Measurements from ENCODE around the gene PMM1. TPM values are rescaled to one million over a fixed set of nuclear protein-coding genes. Genes with fewer than 3 reads are reported as not detected.

Gene PMM1
- total RNA-seq, 1 donor from 2014 or later, result 61.2 TPM

- DNase-seq (ENCODE audit: low read depth), result no peak
- H3K4me3 ChIP-seq (ENCODE audit: low read depth, low read length), result no peak overlapping the region
- TF ChIP-seq CTCF (conservative IDR thresholded peaks at IDR 0.05; ENCODE audit: low read depth, low read length), result no peak
Measured at GRCh38 chr22:41557401-41558240, 32.0 kb downstream of the PMM1 start.

- H3K4me3 ChIP-seq (ENCODE audit: low read depth, low read length), result no peak overlapping the region
- no peak for DNase-seq (ENCODE audit: low read depth)
- TF ChIP-seq CTCF (conservative IDR thresholded peaks at IDR 0.05; ENCODE audit: low read depth, low read length), result no peak
Measured at GRCh38 chr22:41556561-41556960, 33.1 kb downstream of the PMM1 start.

- TF ChIP-seq CTCF (conservative IDR thresholded peaks at IDR 0.05; ENCODE audit: low read depth, low read length), result no peak
Measured at GRCh38 chr22:41555325-41555982, 34.2 kb downstream of the PMM1 start.

GRCh38 chr22:41551877-41552582 lies 37.6 kb downstream of the PMM1 start:
- DNase-seq (ENCODE audit: low read depth), result no peak
- no peak for TF ChIP-seq CTCF (conservative IDR thresholded peaks at IDR 0.05; ENCODE audit: low read depth, low read length)
- H3K4me3 ChIP-seq (ENCODE audit: low read depth, low read length), result no peak overlapping the region

More at GRCh38 chr22:41555325-41555982, 34.2 kb downstream of the PMM1 start:
- no peak overlapping the region for H3K4me3 ChIP-seq (ENCODE audit: low read depth, low read length)
- no peak for DNase-seq (ENCODE audit: low read depth)

GRCh38 chr22:41550952-41551491 lies 38.6 kb downstream of the PMM1 start:
- no peak overlapping the region for H3K4me3 ChIP-seq (ENCODE audit: low read depth, low read length)
- no peak for TF ChIP-seq CTCF (conservative IDR thresholded peaks at IDR 0.05; ENCODE audit: low read depth, low read length)
- DNase-seq (ENCODE audit: low read depth), result no peak

- no peak overlapping the region for H3K4me3 ChIP-seq (ENCODE audit: low read depth, low read length)
- no peak for TF ChIP-seq CTCF (conservative IDR thresholded peaks at IDR 0.05; ENCODE audit: low read depth, low read length)
- DNase-seq (ENCODE audit: low read depth), result no peak
Measured at GRCh38 chr22:41548830-41549211, 40.8 kb downstream of the PMM1 start.

Data from epithelial cell of proximal tubule (primary cell).